Epithelial cell of esophagus (primary cell): ENCODE data around the gene EMID1.

Source experiments
- DNase-seq: peaks from one replicate; pipeline ENCODE4 v3.0.0; 2010; ENCODE audit warnings: low read depth
- H3K4me3 ChIP-seq: 2 replicates; pipeline ENCODE4 v1.5.1; 2011; ENCODE audit warnings: mild to moderate bottlenecking, low read length, control low read depth
- TF ChIP-seq, protein P1 (sequence below): IDR thresholded peaks from 2 replicates; pipeline ENCODE4 v1.5.1; 2011; ENCODE audit warnings: low read depth, mild to moderate bottlenecking, low read length, control low read depth, inconsistent platforms; ENCODE audit not compliant: insufficient read depth; ENCODE audit errors: missing control alignments

The EMID1 gene

DNA sequence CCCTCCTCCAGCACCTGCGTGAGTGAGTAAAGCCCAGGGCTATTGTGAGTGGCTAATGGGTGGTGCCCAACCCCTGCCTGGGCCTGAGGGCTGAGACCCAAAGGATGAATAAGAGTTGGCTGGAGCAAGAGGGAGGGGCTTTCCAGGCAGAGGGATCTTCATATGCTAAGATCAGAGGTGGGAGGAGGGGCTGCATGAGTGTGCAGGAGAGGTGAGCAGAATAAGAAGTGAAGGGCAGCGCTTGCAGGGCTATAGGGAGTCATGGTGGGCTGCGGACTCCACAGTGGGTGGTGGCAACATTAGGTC, 3.9 kb downstream of the EMID1 start:
- no peak overlapping the region for H3K4me3 ChIP-seq
- TF ChIP-seq, protein P1, sequence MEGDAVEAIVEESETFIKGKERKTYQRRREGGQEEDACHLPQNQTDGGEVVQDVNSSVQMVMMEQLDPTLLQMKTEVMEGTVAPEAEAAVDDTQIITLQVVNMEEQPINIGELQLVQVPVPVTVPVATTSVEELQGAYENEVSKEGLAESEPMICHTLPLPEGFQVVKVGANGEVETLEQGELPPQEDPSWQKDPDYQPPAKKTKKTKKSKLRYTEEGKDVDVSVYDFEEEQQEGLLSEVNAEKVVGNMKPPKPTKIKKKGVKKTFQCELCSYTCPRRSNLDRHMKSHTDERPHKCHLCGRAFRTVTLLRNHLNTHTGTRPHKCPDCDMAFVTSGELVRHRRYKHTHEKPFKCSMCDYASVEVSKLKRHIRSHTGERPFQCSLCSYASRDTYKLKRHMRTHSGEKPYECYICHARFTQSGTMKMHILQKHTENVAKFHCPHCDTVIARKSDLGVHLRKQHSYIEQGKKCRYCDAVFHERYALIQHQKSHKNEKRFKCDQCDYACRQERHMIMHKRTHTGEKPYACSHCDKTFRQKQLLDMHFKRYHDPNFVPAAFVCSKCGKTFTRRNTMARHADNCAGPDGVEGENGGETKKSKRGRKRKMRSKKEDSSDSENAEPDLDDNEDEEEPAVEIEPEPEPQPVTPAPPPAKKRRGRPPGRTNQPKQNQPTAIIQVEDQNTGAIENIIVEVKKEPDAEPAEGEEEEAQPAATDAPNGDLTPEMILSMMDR: no peak
- peak; percentile 45 for DNase-seq

DNA sequence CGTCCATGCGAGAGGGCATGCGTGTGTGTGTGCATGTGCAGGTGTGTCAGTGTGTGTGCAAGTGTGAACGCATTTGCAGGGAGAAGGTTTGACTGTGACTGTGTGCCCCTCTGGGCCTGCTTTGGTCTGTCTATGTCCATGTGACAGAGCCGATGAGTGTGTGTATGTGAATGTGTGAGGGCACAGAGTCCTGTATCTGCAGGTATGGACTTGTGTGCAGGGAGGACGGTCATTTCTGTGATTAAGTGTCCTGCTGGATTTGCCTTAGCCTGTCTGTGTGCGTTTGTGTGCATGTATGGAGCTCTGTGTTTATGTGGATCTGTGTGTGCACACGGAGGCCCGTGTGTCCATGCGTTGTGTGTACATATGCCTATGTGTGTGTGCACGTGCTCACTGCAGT, 5.4 kb downstream of the EMID1 start:
- no peak overlapping the region for H3K4me3 ChIP-seq
- DNase-seq: peak; percentile 86
- TF ChIP-seq, protein P1: no peak

DNA sequence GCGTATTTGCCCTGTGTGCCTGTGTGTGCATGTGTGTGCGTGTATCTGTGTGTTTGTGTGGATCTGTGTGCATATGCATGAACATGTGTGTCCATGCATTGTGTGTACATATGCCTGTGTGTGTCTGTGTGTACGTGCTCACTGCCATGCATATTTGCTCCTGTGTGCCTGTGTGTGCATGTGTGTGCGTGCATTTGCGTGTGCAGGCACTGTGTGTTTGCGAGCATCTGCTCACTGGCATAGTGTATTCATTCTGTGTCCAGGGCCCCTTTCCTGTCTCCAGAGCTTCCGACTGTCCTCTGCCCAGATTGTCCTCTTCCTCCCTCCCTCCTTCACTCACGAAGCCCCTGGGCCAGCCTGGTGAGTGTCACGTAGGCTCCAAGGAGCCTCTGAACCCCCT, 5.8 kb downstream of the EMID1 start:
- TF ChIP-seq, protein P1: no peak
- no peak for DNase-seq

DNA sequence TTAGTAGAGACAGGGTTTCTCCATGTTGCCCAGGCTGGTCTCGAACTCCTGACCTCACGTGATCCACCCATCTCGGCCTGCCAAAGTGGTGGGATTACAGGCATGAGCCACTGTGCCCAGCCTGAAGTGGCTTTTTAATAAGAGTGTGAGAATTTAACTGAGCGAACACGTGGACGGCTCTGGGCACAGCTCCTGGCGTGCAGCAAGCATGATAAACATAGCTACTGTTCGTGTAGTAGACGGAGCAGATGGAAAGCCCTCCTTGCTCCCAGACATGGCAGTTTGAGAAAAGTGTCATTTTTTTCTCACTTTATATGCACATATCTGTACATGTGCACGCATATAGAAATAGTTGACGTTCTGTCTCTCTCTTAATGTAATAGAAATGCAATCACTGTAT, 7.0 kb downstream of the EMID1 start:
- TF ChIP-seq, protein P1: no peak
- no peak for DNase-seq
- H3K4me3 ChIP-seq: no peak overlapping the region

More for the DNA sequence above, 5.8 kb downstream of the EMID1 start:
- no peak overlapping the region for H3K4me3 ChIP-seq

DNA sequence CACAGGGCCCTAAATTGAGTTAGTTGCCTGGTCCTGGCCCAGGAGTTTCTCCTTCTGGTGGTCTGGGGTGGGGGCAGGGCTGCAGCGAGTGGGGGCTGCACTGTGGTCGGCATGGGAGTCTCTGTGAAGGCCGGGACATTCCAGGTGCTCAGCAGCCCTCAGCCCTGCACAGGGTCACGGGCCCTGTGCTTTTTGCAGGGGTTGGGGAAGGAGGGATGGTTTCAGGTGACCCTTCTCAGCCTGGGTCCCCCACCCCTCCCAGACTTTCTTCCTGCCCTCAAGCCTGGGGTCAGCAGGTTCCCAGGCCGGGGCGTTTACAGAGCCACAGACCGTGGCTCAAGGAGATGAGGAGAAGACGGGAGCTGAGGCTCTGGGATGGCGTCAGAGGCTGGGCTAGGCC, 7.8 kb downstream of the EMID1 start:
- no peak overlapping the region for H3K4me3 ChIP-seq
- DNase-seq: no peak
- TF ChIP-seq, protein P1: no peak

DNA sequence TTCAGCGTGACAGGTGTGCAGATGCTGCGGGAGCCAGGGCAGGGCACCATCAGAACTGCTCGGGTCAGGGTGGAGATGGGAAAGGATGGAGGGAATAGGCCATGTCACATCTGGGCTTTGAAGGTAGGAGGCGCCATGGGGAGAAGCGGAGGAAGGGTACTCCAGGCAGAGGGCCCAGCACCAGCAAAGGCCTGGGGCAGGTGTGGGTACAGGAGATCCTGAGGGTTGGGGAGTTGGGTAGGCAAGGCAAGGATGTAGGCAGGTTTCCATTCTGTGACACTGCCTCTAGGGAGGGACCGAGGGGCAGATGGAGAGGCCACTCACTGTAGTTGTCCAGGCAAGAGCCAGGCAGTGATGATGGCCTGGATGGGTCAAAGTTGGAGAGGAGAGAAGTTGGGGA, 8.5 kb downstream of the EMID1 start:
- no peak for DNase-seq
- TF ChIP-seq, protein P1: no peak
- H3K4me3 ChIP-seq: no peak overlapping the region

DNA sequence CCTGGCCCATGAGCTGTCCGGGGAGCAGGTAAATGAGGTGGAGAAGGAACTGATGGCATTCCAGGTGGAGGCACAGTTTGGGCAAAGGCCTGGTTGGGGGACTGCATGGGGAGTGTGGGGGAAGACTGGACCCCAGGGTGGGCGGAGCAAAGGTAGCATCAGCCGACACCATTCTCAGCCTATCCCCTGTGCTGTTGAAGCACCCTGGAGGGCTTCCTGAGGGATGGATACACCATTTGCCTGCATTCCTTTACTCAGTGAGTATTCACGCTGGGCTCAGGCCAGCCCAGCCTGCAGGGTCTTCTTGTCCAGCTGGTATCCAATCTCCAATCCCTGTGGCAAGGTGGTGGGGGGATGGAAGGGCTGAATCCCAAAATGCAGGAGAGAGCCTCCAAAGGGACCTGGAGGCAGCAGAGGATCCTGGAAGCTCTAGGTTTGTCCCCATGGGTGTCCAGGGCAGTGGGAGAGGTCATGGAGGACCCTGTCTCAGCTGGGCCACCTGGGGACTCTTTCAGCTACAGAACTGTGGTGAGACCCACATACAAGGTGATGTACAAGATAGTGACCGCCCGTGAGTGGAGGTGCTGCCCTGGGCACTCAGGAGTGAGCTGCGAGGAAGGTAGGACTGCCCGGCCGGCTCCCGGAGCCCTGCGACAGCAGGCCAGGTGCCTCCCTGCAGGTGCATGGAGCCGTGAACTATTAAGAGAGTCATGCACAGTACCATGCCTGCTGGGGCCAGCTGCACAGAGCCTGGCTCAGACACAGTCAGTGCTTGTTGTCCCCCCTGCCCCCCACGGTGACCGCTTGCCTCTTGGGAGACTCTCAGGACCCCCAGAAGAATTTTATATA, 9.5 kb downstream of the EMID1 start:
- no peak overlapping the region for H3K4me3 ChIP-seq
- no peak for DNase-seq
- TF ChIP-seq, protein P1: no peak
